ENCODE results near the gene MEF2B.

Gene MEF2B

GRCh38 chr19:19169236-19170052 lies 619 bp downstream of the MEF2B start:
- Histone ChIP-seq H3K9ac (ENCODE audit: low read depth, low read length) (no peak overlapping the region), H3K9me3 (ENCODE audit: insufficient read depth, low read depth, low read length) (no peaks in the 10 kb centered on the region), H3K27ac (ENCODE audit: low read length) (no peak overlapping the region), H3K36me3 (ENCODE audit: insufficient read depth, low read depth, low read length) (no peaks in the 10 kb centered on the region), H3K4me3 (ENCODE audit: low read length) (peak overlapping the region; percentile 35), H3K4me1 (ENCODE audit: insufficient read depth, low read length) (peaks cover 5% of the 10 kb centered on the region; the same call in 1 of the 2 replicates), H3K27me3 (ENCODE audit: insufficient read depth, low read length) (peaks cover 48% of the 10 kb centered on the region)

GRCh38 chr19:19167612-19168011 lies 2.5 kb downstream of the MEF2B start:
- Histone ChIP-seq H3K27ac (ENCODE audit: low read length) (no peak overlapping the region), H3K4me1 (ENCODE audit: insufficient read depth, low read length) (peaks cover 5% of the 10 kb centered on the region; the same call in 1 of the 2 replicates), H3K9ac (ENCODE audit: low read depth, low read length) (no peak overlapping the region), H3K4me3 (ENCODE audit: low read length) (no peak overlapping the region), H3K36me3 (ENCODE audit: insufficient read depth, low read depth, low read length) (no peaks in the 10 kb centered on the region), H3K27me3 (ENCODE audit: insufficient read depth, low read length) (peaks cover 47% of the 10 kb centered on the region), H3K9me3 (ENCODE audit: insufficient read depth, low read depth, low read length) (no peaks in the 10 kb centered on the region)

DNA sequence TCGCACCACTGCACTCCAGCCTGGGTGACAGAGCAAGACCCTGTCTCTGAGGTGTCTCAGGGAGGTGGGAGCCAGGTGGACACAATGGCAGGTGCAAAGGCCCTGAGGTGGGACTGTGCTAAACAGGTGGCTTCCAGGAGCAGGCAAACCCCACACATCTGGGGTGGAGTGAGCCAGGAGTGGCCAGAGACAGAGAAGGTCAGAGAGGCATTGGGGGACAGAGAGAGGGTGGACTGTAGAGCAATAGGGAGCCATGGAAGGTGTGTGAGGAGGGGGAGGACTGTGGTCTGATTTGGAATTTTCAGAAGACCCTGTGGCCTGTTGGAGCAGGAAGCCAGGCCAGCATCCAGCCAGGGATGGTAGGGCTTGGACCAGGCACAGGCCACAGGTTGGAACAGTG lies 4.7 kb downstream of the MEF2B start:
- Histone ChIP-seq H3K27ac (ENCODE audit: low read length) (no peak overlapping the region), H3K27me3 (ENCODE audit: insufficient read depth, low read length) (peaks cover 28% of the 10 kb centered on the region), H3K36me3 (ENCODE audit: insufficient read depth, low read depth, low read length) (no peaks in the 10 kb centered on the region), H3K4me3 (ENCODE audit: low read length) (no peak overlapping the region), H3K9ac (ENCODE audit: low read depth, low read length) (no peak overlapping the region), H3K9me3 (ENCODE audit: insufficient read depth, low read depth, low read length) (no peaks in the 10 kb centered on the region), H3K4me1 (ENCODE audit: insufficient read depth, low read length) (peaks cover 6% of the 10 kb centered on the region; the same call in 1 of the 2 replicates)

DNA sequence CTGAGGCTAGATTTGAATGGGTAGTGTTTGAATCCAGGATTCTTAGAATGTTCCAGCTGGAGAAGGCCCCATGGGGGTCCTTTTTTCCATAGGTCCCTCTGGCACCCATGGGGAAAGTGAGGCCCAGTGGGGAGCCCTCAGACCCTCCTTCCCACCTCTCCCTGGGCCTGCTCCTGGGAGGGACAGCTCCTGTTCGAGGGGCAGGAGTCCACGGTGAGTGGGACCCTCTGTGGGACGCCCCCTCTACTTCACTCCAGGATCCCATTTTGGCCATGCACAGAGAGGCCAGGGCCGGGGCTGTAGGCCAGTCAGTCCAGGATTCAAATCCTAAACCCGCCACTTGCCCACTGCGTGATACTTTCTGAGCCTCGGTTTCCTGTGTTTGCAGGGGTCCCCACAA lies 7.6 kb downstream of the MEF2B start:
- Histone ChIP-seq H3K27me3 (ENCODE audit: insufficient read depth, low read length) (peaks cover 1% of the 10 kb centered on the region; the same call in 1 of the 2 replicates), H3K9me3 (ENCODE audit: insufficient read depth, low read depth, low read length) (no peaks in the 10 kb centered on the region), H3K36me3 (ENCODE audit: insufficient read depth, low read depth, low read length) (no peaks in the 10 kb centered on the region), H3K4me3 (ENCODE audit: low read length) (no peak overlapping the region), H3K27ac (ENCODE audit: low read length) (no peak overlapping the region), H3K4me1 (ENCODE audit: insufficient read depth, low read length) (peaks cover 3% of the 10 kb centered on the region; the same call in 1 of the 2 replicates), H3K9ac (ENCODE audit: low read depth, low read length) (no peak overlapping the region)

DNA sequence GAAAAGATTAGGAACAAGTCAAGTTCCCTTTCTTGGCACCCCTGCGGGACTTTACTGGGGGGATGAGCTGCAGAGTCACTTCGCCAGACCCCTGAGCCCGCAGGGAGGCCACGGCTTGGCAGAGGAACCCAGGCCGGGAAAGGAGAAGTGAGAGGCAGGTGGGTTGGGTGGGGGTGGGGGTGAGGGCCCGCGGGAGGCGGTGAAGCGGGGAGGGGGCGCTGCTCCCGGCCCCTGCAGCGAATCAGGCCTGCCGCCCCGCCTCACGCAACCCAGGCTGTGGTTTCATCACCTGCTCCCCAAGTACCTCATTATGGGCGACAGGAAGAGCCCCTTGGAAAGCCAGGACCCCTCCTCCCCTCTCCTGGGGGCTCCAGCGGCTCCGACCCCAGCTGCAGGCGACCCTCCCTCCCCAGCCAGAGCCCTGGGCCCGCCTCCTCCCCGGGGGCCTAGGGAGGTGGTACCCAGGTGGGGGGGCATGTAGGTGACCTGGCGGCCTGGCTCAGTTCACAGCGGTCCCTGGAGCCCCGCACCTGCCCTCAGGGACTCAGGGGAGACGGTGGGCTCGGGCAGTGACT lies 9.5 kb downstream of the MEF2B start:
- Histone ChIP-seq H3K4me1 (ENCODE audit: insufficient read depth, low read length) (peaks cover 3% of the 10 kb centered on the region; the same call in 1 of the 2 replicates), H3K27ac (ENCODE audit: low read length) (no peak overlapping the region)

DNA sequence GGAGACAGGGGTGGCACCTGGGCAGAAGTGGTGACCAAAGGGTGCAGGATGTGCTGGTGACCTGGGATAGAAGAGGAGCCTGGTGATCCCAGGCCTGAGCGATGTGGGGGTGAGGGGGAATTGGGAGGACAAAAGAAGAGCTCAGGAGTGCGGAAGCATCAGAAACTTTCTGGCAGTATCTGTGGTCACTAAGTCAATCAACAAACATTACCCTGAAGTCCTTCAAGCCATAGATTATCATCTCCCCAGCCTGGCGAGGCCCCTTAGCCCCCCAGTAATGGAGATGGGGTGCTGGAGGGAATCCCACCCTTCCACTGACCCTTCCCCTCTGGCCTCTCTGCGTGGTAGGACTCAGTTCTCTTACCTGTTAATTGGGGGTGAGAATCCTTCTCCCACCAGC lies 10.5 kb downstream of the MEF2B start:
- Histone ChIP-seq H3K9ac (ENCODE audit: low read depth, low read length) (no peak overlapping the region), H3K27ac (ENCODE audit: low read length) (no peak overlapping the region), H3K27me3 (ENCODE audit: insufficient read depth, low read length) (no peaks in the 10 kb centered on the region; the same call in 1 of the 2 replicates), H3K36me3 (ENCODE audit: insufficient read depth, low read depth, low read length) (no peaks in the 10 kb centered on the region), H3K4me3 (ENCODE audit: low read length) (no peak overlapping the region), H3K9me3 (ENCODE audit: insufficient read depth, low read depth, low read length) (no peaks in the 10 kb centered on the region), H3K4me1 (ENCODE audit: insufficient read depth, low read length) (peaks cover 3% of the 10 kb centered on the region; the same call in 1 of the 2 replicates)

More for the DNA sequence above, 9.5 kb downstream of the MEF2B start:
- no peaks in the 10 kb centered on the region for H3K36me3 ChIP-seq (ENCODE audit: insufficient read depth, low read depth, low read length)
- H3K27me3 ChIP-seq (ENCODE audit: insufficient read depth, low read length): no peaks in the 10 kb centered on the region; the same call in 1 of the 2 replicates
- H3K4me3 ChIP-seq (ENCODE audit: low read length): no peak overlapping the region
- H3K9ac ChIP-seq (ENCODE audit: low read depth, low read length): peak overlapping the region; percentile 32; the same call in 1 of the 2 replicates
- no peaks in the 10 kb centered on the region for H3K9me3 ChIP-seq (ENCODE audit: insufficient read depth, low read depth, low read length)

DNA sequence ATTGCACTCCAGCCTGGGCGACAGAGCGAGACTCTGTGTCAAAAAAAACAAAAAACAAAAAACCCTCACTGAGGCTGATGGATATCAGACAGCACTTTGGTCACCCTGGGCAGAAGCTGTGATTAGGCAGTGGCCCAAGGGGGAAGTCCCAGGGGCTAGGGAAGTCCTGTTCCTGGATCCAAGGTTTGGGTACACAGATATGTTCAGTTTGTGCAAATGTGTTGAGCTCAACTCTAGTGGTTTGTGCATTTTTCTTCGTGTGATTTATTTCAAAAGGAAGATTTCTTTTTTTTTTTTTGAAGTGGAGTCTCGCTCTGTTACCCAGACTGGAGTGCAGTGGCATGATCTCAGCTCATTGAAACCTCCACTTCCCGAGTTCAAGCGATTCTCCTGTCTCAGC lies 12.3 kb downstream of the MEF2B start:
- H3K4me1 ChIP-seq (ENCODE audit: insufficient read depth, low read length): peaks cover 3% of the 10 kb centered on the region; the same call in 1 of the 2 replicates
- H3K9ac ChIP-seq (ENCODE audit: low read depth, low read length): no peak overlapping the region
- no peaks in the 10 kb centered on the region; the same call in 1 of the 2 replicates for H3K27me3 ChIP-seq (ENCODE audit: insufficient read depth, low read length)
- H3K27ac ChIP-seq (ENCODE audit: low read length): no peak overlapping the region
- no peaks in the 10 kb centered on the region for H3K36me3 ChIP-seq (ENCODE audit: insufficient read depth, low read depth, low read length)
- H3K9me3 ChIP-seq (ENCODE audit: insufficient read depth, low read depth, low read length): no peaks in the 10 kb centered on the region
- H3K4me3 ChIP-seq (ENCODE audit: low read length): no peak overlapping the region

DNA sequence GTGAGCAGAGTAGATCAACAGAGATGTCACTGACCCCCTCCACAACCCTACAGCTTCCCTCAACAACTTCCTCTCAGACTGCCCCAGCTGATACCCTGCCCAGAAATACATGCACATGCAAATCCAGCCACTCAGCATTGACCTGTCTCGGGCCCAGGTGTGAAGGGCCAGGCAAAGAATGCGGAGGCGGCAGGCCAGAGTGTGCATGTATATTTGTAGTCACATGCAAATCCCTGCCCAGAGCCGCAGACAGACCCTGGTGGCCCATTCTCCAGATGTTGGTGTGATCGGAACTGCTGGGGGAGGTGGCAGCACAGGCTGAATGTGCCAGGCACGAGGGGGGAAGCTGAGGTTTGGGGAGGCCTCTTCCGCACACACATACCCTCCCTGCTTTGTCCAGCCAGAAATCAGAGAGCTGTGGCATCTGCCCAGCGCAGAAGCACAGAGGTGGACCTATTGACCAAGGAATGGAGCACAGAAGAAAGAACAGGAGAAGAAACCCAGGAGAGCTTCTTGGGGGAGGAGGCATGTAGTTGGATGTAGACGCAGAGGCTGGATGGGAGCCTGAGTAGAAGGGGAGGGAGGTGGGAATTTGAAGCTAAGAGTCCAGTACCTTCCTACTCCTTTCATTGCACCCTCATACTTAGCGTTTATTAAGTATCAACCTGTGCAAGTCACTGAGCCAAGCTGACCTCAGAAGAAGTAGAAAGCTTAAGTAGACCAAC lies 14.4 kb downstream of the MEF2B start:
- Histone ChIP-seq H3K4me1 (ENCODE audit: insufficient read depth, low read length) (peaks cover under 1% of the 10 kb centered on the region; the same call in 1 of the 2 replicates), H3K27me3 (ENCODE audit: insufficient read depth, low read length) (no peaks in the 10 kb centered on the region; the same call in 1 of the 2 replicates), H3K36me3 (ENCODE audit: insufficient read depth, low read depth, low read length) (no peaks in the 10 kb centered on the region), H3K4me3 (ENCODE audit: low read length) (no peak overlapping the region), H3K9me3 (ENCODE audit: insufficient read depth, low read depth, low read length) (no peaks in the 10 kb centered on the region), H3K9ac (ENCODE audit: low read depth, low read length) (no peak overlapping the region), H3K27ac (ENCODE audit: low read length) (no peak overlapping the region)

DNA sequence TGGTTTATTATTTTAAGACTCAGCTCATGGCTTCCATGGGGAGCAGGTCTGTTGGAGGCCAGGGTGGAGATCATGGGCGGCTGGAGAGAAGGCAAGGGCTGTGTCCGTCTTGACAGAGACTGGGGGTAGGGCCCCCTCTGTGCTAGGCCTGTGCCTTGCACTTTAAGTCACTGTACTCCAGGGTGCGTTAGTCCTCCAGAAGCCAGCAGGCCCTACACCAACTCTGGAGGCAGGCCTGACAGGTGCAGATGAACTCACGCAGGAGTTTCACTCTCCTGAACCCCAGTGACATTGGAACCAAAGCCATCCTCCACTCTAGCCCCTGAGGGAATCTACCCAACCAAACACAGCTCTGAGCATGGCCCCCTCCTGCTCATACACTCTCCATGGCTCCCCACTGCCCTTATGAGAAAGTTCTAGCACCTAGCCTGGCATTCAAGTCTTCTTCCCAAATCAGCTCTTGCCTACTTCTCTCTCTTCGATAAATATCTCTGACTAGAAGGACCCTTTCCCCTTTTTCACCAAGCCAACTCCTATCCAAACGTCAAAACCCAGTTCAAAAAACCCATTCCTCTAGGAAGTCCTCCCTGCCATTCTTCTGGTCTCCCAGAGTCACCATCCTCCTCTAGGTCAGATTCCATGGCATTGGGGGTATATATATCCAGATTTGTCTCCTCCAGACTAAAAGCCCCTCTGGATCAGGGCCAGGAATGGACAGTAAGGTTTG lies 15.1 kb downstream of the MEF2B start:
- H3K27me3 ChIP-seq (ENCODE audit: insufficient read depth, low read length): no peaks in the 10 kb centered on the region; the same call in 1 of the 2 replicates
- H3K36me3 ChIP-seq (ENCODE audit: insufficient read depth, low read depth, low read length): no peaks in the 10 kb centered on the region
- H3K9ac ChIP-seq (ENCODE audit: low read depth, low read length): no peak overlapping the region
- H3K9me3 ChIP-seq (ENCODE audit: insufficient read depth, low read depth, low read length): no peaks in the 10 kb centered on the region
- no peak overlapping the region for H3K4me3 ChIP-seq (ENCODE audit: low read length)
- H3K27ac ChIP-seq (ENCODE audit: low read length): no peak overlapping the region
- H3K4me1 ChIP-seq (ENCODE audit: insufficient read depth, low read length): no peaks in the 10 kb centered on the region

GRCh38 chr19:19152668-19153384 lies 17.2 kb downstream of the MEF2B start:
- H3K4me3 ChIP-seq (ENCODE audit: low read length): no peak overlapping the region

More at GRCh38 chr19:19152668-19153384, 17.2 kb downstream of the MEF2B start:
- no peak overlapping the region for H3K27ac ChIP-seq (ENCODE audit: low read length)
- H3K9ac ChIP-seq (ENCODE audit: low read depth, low read length): no peak overlapping the region
- H3K27me3 ChIP-seq (ENCODE audit: insufficient read depth, low read length): no peaks in the 10 kb centered on the region; the same call in 1 of the 2 replicates
- no peaks in the 10 kb centered on the region for H3K36me3 ChIP-seq (ENCODE audit: insufficient read depth, low read depth, low read length)
- H3K4me1 ChIP-seq (ENCODE audit: insufficient read depth, low read length): no peaks in the 10 kb centered on the region
- H3K9me3 ChIP-seq (ENCODE audit: insufficient read depth, low read depth, low read length): no peaks in the 10 kb centered on the region

All from iPS-20b (cell line).